ENCODE results near the gene GNG4.

The GNG4 gene

GRCh38 chr1:235507623-235508022 is 142.0 kb downstream of the GNG4 start:
- Histone ChIP-seq H3K36me3 (ENCODE audit: control insufficient read depth, insufficient read depth, low read length) (no peaks in the 10 kb centered on the region), H3K4me3 (ENCODE audit: low read depth, low read length) (no peak overlapping the region), H3K27me3 (ENCODE audit: control insufficient read depth, insufficient read depth, low read length) (no peaks in the 10 kb centered on the region), H3K27ac (no peak overlapping the region), H3K4me1 (no peaks in the 10 kb centered on the region), H3K9ac (no peak overlapping the region), H3K4me2 (ENCODE audit: low read length) (no peak overlapping the region), H2AFZ (no peak overlapping the region), H3K79me2 (no peaks in the 10 kb centered on the region), H3K9me3 (ENCODE audit: control insufficient read depth, low read length) (no peaks in the 10 kb centered on the region)
- TF ChIP-seq CTCF (IDR thresholded peaks at IDR 0.05), result no peak

GRCh38 chr1:235504494-235505222 is 144.9 kb downstream of the GNG4 start:
- H3K27me3 ChIP-seq (ENCODE audit: control insufficient read depth, insufficient read depth, low read length), result no peaks in the 10 kb centered on the region
- H3K4me3 ChIP-seq (ENCODE audit: low read depth, low read length), result peak overlapping the region; percentile 77
- H3K79me2 ChIP-seq, result no peaks in the 10 kb centered on the region
- TF ChIP-seq CTCF (IDR thresholded peaks at IDR 0.05), result peak; percentile 82
- no peaks in the 10 kb centered on the region for H3K36me3 ChIP-seq (ENCODE audit: control insufficient read depth, insufficient read depth, low read length)
- H3K4me1 ChIP-seq, result peaks cover 5% of the 10 kb centered on the region
- peak overlapping the region; percentile 87 for H2AFZ ChIP-seq
- peak overlapping the region; percentile 53 for H3K9ac ChIP-seq
- H3K9me3 ChIP-seq (ENCODE audit: control insufficient read depth, low read length), result no peaks in the 10 kb centered on the region
- peak overlapping the region; percentile 92 for H3K4me2 ChIP-seq (ENCODE audit: low read length)
- H3K27ac ChIP-seq, result peak overlapping the region; percentile 87

GRCh38 chr1:235504122-235504493 is 145.5 kb downstream of the GNG4 start, which contains the start of gene B3GALNT2:
TSS of gene B3GALNT2 (minus strand) at chr1:235504452. CDS start at chr1:235504252, 200 bp downstream.
- Histone ChIP-seq H3K4me2 (ENCODE audit: low read length) (peak within 1 kb of the TSS; percentile 92), H3K36me3 (ENCODE audit: control insufficient read depth, insufficient read depth, low read length) (no peaks in the 10 kb centered on the region), H3K4me1 (peaks cover 5% of the 10 kb centered on the region), H3K79me2 (no peaks in the 10 kb centered on the region), H3K9me3 (ENCODE audit: control insufficient read depth, low read length) (no peaks in the 10 kb centered on the region), H3K27me3 (ENCODE audit: control insufficient read depth, insufficient read depth, low read length) (no peaks in the 10 kb centered on the region), H3K9ac (peak within 1 kb of the TSS; percentile 53), H3K27ac (peak within 1 kb of the TSS; percentile 87), H2AFZ (peak within 1 kb of the TSS; percentile 87), H3K4me3 (ENCODE audit: low read depth, low read length) (peak within 1 kb of the TSS; percentile 77)
- no peak for TF ChIP-seq CTCF (IDR thresholded peaks at IDR 0.05)

- Histone ChIP-seq H3K27ac (peak overlapping the region; percentile 62), H3K36me3 (ENCODE audit: control insufficient read depth, insufficient read depth, low read length) (no peaks in the 10 kb centered on the region), H3K4me3 (ENCODE audit: low read depth, low read length) (peak overlapping the region; percentile 77), H3K9me3 (ENCODE audit: control insufficient read depth, low read length) (no peaks in the 10 kb centered on the region), H3K4me1 (peaks cover 5% of the 10 kb centered on the region), H3K27me3 (ENCODE audit: control insufficient read depth, insufficient read depth, low read length) (no peaks in the 10 kb centered on the region), H2AFZ (peak overlapping the region; percentile 40), H3K79me2 (no peaks in the 10 kb centered on the region), H3K4me2 (ENCODE audit: low read length) (peak overlapping the region; percentile 86), H3K9ac (no peak overlapping the region)
- TF ChIP-seq CTCF (IDR thresholded peaks at IDR 0.05), result no peak
Measured at GRCh38 chr1:235503403-235504121, 146.0 kb downstream of the GNG4 start.

Data from parathyroid adenoma (tissue), 2 donors.